ENCODE results near the gene TUBB2A. TPM values are rescaled to one million over a fixed set of nuclear protein-coding genes. Genes with fewer than 3 reads are reported as not detected.
"Not testable (repeated sequence)": the region's sequence is repeated elsewhere in the genome, so short reads cannot be mapped to it uniquely, and the experiment has no call there.

TUBB2A gene
- total RNA-seq, 4 donors from 2014 or later, result 35.9 to 149 (median 93.5) TPM

GRCh38 chr6:3202999-3203696 lies 45.8 kb upstream of the TUBB2A start:
- WGBS, 2 donors, result 67 to 79% methylated on average over 7 of the region's 7 CpGs
- TF ChIP-seq POLR2A (IDR thresholded peaks at IDR 0.05) (no peak), CTCF (IDR thresholded peaks at IDR 0.05) (no peak)
- intact Hi-C loops (cut with DNase I), result no loop called here
- Histone ChIP-seq H3K4me1 (peaks cover 12 to 36% (median 14%) of the 10 kb centered on the region in 3 donors), H3K27me3 (no peaks in the 10 kb centered on the region), H3K4me3 (no peak overlapping the region), H3K36me3 (no peaks in the 10 kb centered on the region), H3K9me3 (no peaks in the 10 kb centered on the region), H3K27ac (peak overlapping the region in 1 of 4 donors; percentile 33)
- no peak for DNase-seq

- WGBS, 2 donors, result 79 to 86% methylated on average over 2 of the region's 2 CpGs
- intact Hi-C loops (cut with DNase I), result no loop called here
These were observed 44.0 kb upstream of the TUBB2A start for GRCh38 chr6:3201388-3201787.

GRCh38 chr6:3200682-3201081 lies 43.3 kb upstream of the TUBB2A start:
- H3K27ac ChIP-seq, result no peak overlapping the region
- no peak for TF ChIP-seq CTCF (IDR thresholded peaks at IDR 0.05)
- no peak for TF ChIP-seq POLR2A (IDR thresholded peaks at IDR 0.05)
- DNase-seq, result no peak
- H3K9me3 ChIP-seq, result no peaks in the 10 kb centered on the region
- H3K36me3 ChIP-seq, result no peaks in the 10 kb centered on the region
- no peaks in the 10 kb centered on the region for H3K27me3 ChIP-seq
- intact Hi-C loops (cut with DNase I), result no loop called here
- peaks cover 0 to 13% (median 0%) of the 10 kb centered on the region in 3 donors for H3K4me1 ChIP-seq
- no peak overlapping the region for H3K4me3 ChIP-seq

More at GRCh38 chr6:3201388-3201787, 44.0 kb upstream of the TUBB2A start:
- H3K4me3 ChIP-seq, result no peak overlapping the region
- no peaks in the 10 kb centered on the region for H3K27me3 ChIP-seq
- H3K27ac ChIP-seq, result no peak overlapping the region
- H3K4me1 ChIP-seq, result peaks cover 1 to 20% (median 2%) of the 10 kb centered on the region in 3 donors
- TF ChIP-seq CTCF (IDR thresholded peaks at IDR 0.05), result no peak
- no peak for TF ChIP-seq POLR2A (IDR thresholded peaks at IDR 0.05)
- H3K36me3 ChIP-seq, result no peaks in the 10 kb centered on the region
- H3K9me3 ChIP-seq, result no peaks in the 10 kb centered on the region
- no peak for DNase-seq

GRCh38 chr6:3199382-3199781 lies 42.0 kb upstream of the TUBB2A start:
- Histone ChIP-seq H3K36me3 (no peaks in the 10 kb centered on the region), H3K4me1 (peaks cover 0 to 15% (median 0%) of the 10 kb centered on the region in 3 donors), H3K27me3 (no peaks in the 10 kb centered on the region), H3K9me3 (no peaks in the 10 kb centered on the region), H3K4me3 (no peak overlapping the region), H3K27ac (no peak overlapping the region)
- no peak for DNase-seq
- TF ChIP-seq POLR2A (IDR thresholded peaks at IDR 0.05) (no peak), CTCF (IDR thresholded peaks at IDR 0.05) (no peak)
- WGBS, 2 donors, result 60 to 75% methylated on average over 5 of the region's 5 CpGs
- intact Hi-C loops (cut with DNase I), result no loop called here

- H3K9me3 ChIP-seq; DNase-seq; intact Hi-C loops (cut with DNase I); H3K27ac ChIP-seq; H3K36me3 ChIP-seq; H3K4me3 ChIP-seq; H3K27me3 ChIP-seq: not testable (repeated sequence)
- 71 to 72% methylated on average over 3 of the region's 5 CpGs for WGBS, 2 donors
- peaks cover 0 to 11% (median 0%) of the 10 kb centered on the region in 3 donors for H3K4me1 ChIP-seq
These were observed 40.4 kb upstream of the TUBB2A start for GRCh38 chr6:3197734-3198133.

All from esophagus squamous epithelium (tissue), 5 donors.